Left lung (tissue), 10 donors: Measurements from ENCODE around the gene DTNBP1. TPM values are rescaled to one million over a fixed set of nuclear protein-coding genes. Genes with fewer than 3 reads are reported as not detected.

Source experiments
- ATAC-seq: fragments of 200-7000 bp; cut with Tn5 transposase; one replicate; pipeline ENCODE4 v1.9.1; 2020; ENCODE audit warnings: moderate library complexity
- DNase-seq, 4 donors: peaks; one replicate each; pipeline ENCODE4 v3.0.0-alpha.2; 2013 to 2020
- H3K27ac ChIP-seq, 2 donors: fragments of 200-600 bp; sonication (generic) in 1 of 2; one replicate each; pipeline versions ENCODE4 v1.5.0 to v1.8.0; 2020 to 2021
- H3K27me3 ChIP-seq, 2 donors: fragments of 200-600 bp; sonication (generic) in 1 of 2; one replicate each; pipeline versions ENCODE4 v1.5.0 to v1.8.0; 2020 to 2021
- H3K36me3 ChIP-seq, 2 donors: fragments of 200-600 bp; sonication (generic) in 1 of 2; one replicate each; pipeline versions ENCODE4 v1.5.0 to v1.8.0; 2020 to 2021
- H3K4me1 ChIP-seq, 2 donors: fragments of 200-600 bp; one replicate each; pipeline ENCODE4 v1.8.0; 2021
- H3K4me3 ChIP-seq, 2 donors: fragments of 200-600 bp; sonication (generic) in 1 of 2; one replicate each; pipeline versions ENCODE4 v1.5.0 to v1.8.0; 2020 to 2021; ENCODE audit warnings: mild to moderate bottlenecking in 1 of 2
- H3K9me3 ChIP-seq, 2 donors: fragments of 200-600 bp; sonication (generic) in 1 of 2; one replicate each; pipeline versions ENCODE4 v1.5.0 to v1.8.0; 2020 to 2021
- CTCF ChIP-seq, 2 donors: fragments of 200-600 bp; sonication (generic) in 1 of 2; IDR thresholded peaks; one replicate each; pipeline versions ENCODE4 v1.5.0 to v1.8.0; 2021; ENCODE audit warnings: antibody characterized with exemption in 2 of 2
- intact Hi-C, 2 donors: fragments of 100-400 bp; cut with DNase I; formaldehyde crosslinking; loops; one replicate each; pipeline versions ENCODE4 v1.11.2 to v1.14.2; 2022
- polyA plus RNA-seq, 6 donors: library from polyadenylated mRNA; unstranded; fragments of 120-200 nt; gene quantifications; one replicate each; pipeline ENCODE4 v1.2.1, GENCODE V29; 2013; ENCODE audit not compliant: insufficient read length in 6 of 6
- total RNA-seq, 2 donors: library from RNA; stranded (reverse); fragmentation: NEBNext Ultra II Directional; extraction: Animal tissue kit (Norgen Biotek cat#: 25700); gene quantifications; one replicate each; pipeline ENCODE4 v1.2.1, GENCODE V29; 2021
- donor health status: DM: no; HTN: yes; CAD: no.
- donor health status: DM: no; HTN: no; CAD: no.

The DTNBP1 gene
- total and polyA plus RNA-seq, 8 donors, result 15.3 to 18.5 (median 16.2) TPM

GRCh38 chr6:15523679-15524630 is 138.9 kb downstream of the DTNBP1 start:
- no peak overlapping the region for H3K4me3 ChIP-seq
- peaks cover 0 to 57% of the 10 kb centered on the region in 2 donors for H3K36me3 ChIP-seq
- ATAC-seq, result no peak
- DNase-seq, result no peak
- H3K27me3 ChIP-seq, result no peaks in the 10 kb centered on the region
- peaks cover 0 to 16% of the 10 kb centered on the region in 2 donors for H3K4me1 ChIP-seq
- no peaks in the 10 kb centered on the region for H3K9me3 ChIP-seq
- intact Hi-C loops, result no loop called here
- TF ChIP-seq CTCF (IDR thresholded peaks at IDR 0.05), result no peak
- peak overlapping the region in 1 of 2 donors; percentile 19 for H3K27ac ChIP-seq

DNA sequence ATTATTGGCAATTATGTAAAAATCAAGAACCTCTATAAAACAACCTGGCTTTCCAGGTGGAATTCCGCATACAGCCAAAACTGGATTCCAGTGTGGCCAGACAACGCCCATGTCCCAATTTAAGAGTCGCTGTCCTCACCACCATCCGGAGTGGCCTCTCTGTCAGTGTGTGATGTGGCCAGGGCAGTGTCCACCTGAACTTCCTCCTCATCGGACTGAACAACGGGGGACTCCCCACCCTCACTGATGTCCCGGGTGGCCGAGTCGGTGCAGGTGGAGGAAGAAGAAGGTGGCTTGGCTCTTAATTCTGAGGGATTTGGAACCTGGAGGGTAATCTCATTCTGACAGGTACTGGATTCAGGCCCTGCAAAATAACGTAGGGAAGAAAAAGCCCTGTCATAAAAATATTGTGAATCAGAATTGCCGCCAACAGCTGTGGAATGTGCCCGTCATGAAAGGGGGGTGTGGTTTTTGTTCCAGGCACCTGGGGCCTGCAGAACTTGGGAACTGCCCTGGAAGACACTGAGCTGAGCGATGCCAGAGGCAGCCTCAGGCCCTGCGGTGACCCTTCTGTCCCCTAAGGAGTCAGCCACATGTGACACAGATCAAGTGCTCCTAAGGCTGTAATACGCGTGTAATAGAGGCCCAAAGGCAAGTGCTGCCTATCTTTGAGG is 139.8 kb downstream of the DTNBP1 start:
- no peak for ATAC-seq
- peak overlapping the region in 1 of 2 donors; percentile 70 for H3K27ac ChIP-seq
- peaks cover 0 to 16% of the 10 kb centered on the region in 2 donors for H3K4me1 ChIP-seq
- H3K27me3 ChIP-seq, result no peaks in the 10 kb centered on the region
- no peak overlapping the region for H3K4me3 ChIP-seq
- no peak for TF ChIP-seq CTCF (IDR thresholded peaks at IDR 0.05)
- peaks cover 0 to 64% of the 10 kb centered on the region in 2 donors for H3K36me3 ChIP-seq
- H3K9me3 ChIP-seq, result no peaks in the 10 kb centered on the region
- intact Hi-C loops, result no loop called here
- DNase-seq, result no peak

GRCh38 chr6:15522427-15522826 is 140.4 kb downstream of the DTNBP1 start:
- intact Hi-C loops, result no loop called here
- peaks cover 0 to 70% of the 10 kb centered on the region in 2 donors for H3K36me3 ChIP-seq
- no peaks in the 10 kb centered on the region for H3K9me3 ChIP-seq
- H3K4me1 ChIP-seq, result peaks cover 0 to 16% of the 10 kb centered on the region in 2 donors
- no peak overlapping the region for H3K4me3 ChIP-seq
- H3K27me3 ChIP-seq, result no peaks in the 10 kb centered on the region
- ATAC-seq (peak; percentile 58), DNase-seq (no peak)
- H3K27ac ChIP-seq, result peak overlapping the region in 1 of 2 donors; percentile 70
- TF ChIP-seq CTCF (IDR thresholded peaks at IDR 0.05), result no peak

- intact Hi-C loops, result no loop called here
- no peaks in the 10 kb centered on the region for H3K27me3 ChIP-seq
- TF ChIP-seq CTCF (IDR thresholded peaks at IDR 0.05), result no peak
- no peak for DNase-seq
- H3K36me3 ChIP-seq, result peaks cover 0 to 74% of the 10 kb centered on the region in 2 donors
- no peak overlapping the region for H3K4me3 ChIP-seq
- H3K9me3 ChIP-seq, result no peaks in the 10 kb centered on the region
- no peak for ATAC-seq
- peak overlapping the region in 1 of 2 donors; percentile 70 for H3K27ac ChIP-seq
- H3K4me1 ChIP-seq, result peaks cover 0 to 16% of the 10 kb centered on the region in 2 donors
Observed at GRCh38 chr6:15522026-15522425, 140.8 kb downstream of the DTNBP1 start.

- DNase-seq (no peak), ATAC-seq (no peak)
- no peak for TF ChIP-seq CTCF (IDR thresholded peaks at IDR 0.05)
- Histone ChIP-seq H3K36me3 (peaks cover 0 to 78% of the 10 kb centered on the region in 2 donors), H3K4me1 (peaks cover 0 to 16% of the 10 kb centered on the region in 2 donors), H3K4me3 (no peak overlapping the region), H3K9me3 (no peaks in the 10 kb centered on the region), H3K27me3 (no peaks in the 10 kb centered on the region), H3K27ac (peak overlapping the region in 1 of 2 donors; percentile 70)
- intact Hi-C loops, result no loop called here
Observed at GRCh38 chr6:15521582-15521981, 141.2 kb downstream of the DTNBP1 start.
